GM12874 (cell line): ENCODE data around the gene CACNA2D3.

Experiments used
- TF ChIP-seq, protein P1 (sequence below): IDR thresholded peaks from 2 replicates; pipeline ENCODE4 v1.5.1; 2011; ENCODE audit warnings: low read depth, mild to moderate bottlenecking, control low read depth, low read length, moderate library complexity; ENCODE audit not compliant: insufficient read depth

The CACNA2D3 gene

GRCh38 chr3:55074796-55075195 is 952.4 kb downstream of the CACNA2D3 start:
- TF ChIP-seq, protein P1, sequence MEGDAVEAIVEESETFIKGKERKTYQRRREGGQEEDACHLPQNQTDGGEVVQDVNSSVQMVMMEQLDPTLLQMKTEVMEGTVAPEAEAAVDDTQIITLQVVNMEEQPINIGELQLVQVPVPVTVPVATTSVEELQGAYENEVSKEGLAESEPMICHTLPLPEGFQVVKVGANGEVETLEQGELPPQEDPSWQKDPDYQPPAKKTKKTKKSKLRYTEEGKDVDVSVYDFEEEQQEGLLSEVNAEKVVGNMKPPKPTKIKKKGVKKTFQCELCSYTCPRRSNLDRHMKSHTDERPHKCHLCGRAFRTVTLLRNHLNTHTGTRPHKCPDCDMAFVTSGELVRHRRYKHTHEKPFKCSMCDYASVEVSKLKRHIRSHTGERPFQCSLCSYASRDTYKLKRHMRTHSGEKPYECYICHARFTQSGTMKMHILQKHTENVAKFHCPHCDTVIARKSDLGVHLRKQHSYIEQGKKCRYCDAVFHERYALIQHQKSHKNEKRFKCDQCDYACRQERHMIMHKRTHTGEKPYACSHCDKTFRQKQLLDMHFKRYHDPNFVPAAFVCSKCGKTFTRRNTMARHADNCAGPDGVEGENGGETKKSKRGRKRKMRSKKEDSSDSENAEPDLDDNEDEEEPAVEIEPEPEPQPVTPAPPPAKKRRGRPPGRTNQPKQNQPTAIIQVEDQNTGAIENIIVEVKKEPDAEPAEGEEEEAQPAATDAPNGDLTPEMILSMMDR = no peak

DNA sequence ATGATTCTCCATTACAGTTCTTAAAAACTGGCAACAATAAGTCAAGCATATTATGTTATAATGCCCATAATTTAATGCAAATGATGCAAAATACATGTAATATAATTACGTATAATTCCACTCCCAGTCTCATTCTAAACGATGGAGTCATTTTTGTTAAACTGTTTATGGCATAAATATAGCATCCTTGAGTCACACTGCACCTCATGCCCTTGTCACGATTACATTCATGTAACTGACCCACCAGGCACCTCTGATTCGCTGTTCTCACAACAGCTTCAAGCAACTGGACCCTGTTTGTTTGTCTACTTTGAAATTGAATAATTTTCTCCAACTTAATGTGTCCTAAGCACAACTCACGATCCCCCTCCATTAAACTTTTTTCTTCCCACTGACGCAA is 953.5 kb downstream of the CACNA2D3 start:
- TF ChIP-seq, protein P1 = no peak

DNA sequence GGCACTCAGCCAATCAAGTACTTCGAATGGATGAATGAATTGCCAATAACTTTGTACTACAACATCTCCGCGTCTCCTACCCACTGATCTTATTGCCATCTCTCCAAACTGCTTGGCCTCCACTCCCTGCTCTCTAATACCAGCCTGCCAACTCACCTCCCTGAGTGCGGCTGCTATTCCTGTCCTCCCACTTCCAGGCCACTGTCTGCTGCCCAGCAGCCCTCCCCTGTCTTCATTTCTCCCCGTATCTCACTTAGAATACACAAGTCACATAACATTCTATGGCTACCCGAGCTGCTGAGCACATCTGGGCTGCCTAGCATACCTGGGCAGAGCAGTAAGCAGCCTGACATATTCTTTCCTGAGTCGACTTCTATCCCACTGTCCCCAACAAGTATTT is 955.4 kb downstream of the CACNA2D3 start:
- TF ChIP-seq, protein P1 = no peak

DNA sequence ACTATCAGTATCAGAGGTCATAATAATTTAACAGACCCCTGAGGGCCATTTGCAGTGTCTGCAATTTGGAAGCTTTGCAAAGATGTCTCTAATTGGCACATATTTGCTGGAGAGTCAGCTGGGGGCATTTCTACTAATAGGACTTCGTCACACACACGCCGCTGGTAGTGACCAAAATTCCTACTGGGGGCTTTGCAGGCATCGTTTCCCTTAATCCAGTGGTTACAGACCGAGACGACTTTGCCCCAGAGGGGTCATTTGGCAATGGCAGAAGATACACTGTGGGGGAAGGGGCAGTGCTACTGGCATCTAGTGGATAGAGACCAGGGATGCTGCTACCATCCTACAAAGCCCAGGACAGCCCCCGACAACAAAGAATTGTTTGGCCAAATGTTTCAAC is 956.5 kb downstream of the CACNA2D3 start:
- TF ChIP-seq, protein P1 = no peak

- TF ChIP-seq, protein P1 = no peak
Observed at GRCh38 chr3:55085231-55085630, 962.9 kb downstream of the CACNA2D3 start.

DNA sequence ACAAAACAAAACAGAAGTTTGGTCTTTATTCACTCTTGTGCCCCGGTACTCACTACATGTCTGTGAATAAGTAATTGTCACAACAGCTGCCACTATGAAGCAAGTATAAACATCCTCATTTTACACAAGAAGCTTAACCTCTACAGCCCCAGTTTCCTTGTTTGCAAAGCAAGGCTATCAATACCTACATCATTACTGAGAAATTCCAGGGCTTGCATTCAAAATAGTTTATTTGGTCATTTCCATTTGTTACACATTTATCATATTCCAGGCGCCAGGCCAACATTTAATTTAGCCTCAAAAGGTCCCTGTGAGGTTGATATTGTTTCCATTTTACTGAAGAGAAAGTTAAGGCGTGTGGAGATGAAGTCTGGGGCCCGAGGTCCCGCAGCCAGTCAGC is 966.9 kb downstream of the CACNA2D3 start:
- TF ChIP-seq, protein P1 = no peak

DNA sequence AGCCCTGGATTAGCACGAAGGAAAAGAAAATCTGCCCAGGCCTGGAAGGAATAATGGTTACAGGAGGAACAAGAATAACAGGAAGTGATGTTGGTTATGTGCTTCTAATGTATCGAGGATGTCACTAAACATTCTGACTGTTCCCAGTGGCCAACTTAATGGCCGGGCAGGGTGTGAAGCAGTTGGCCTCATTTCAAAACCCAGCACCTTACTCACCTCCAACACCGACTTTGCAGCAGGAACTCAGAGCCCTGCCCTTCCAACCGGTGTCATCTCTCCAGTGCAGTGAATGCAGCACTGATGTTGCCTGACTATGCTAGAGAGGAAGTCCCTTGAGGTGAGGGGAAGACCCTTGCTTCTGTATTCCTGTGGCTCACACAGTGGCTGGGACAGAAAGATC is 967.9 kb downstream of the CACNA2D3 start:
- TF ChIP-seq, protein P1 = no peak

DNA sequence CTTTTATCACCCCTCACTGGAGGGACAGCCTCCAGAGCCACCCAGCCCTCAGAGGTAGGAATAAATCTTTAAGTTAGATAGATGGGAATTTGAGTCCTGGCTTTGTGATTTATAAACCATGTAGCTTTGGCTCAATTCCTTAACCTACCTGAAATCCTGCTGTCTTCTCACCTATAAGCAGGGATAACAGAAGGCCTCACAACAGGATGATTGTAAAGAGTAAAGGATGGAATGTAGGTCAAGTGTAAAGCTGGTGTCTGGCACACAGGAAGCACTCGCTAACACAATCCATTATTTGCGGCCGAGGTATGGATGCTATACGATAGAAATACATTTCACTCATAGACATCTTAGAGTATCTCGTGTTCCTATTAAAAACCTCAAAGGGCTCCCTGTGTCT is 968.4 kb downstream of the CACNA2D3 start:
- TF ChIP-seq, protein P1 = no peak
